ENCODE data around the gene DOCK8.

DOCK8 gene

DNA sequence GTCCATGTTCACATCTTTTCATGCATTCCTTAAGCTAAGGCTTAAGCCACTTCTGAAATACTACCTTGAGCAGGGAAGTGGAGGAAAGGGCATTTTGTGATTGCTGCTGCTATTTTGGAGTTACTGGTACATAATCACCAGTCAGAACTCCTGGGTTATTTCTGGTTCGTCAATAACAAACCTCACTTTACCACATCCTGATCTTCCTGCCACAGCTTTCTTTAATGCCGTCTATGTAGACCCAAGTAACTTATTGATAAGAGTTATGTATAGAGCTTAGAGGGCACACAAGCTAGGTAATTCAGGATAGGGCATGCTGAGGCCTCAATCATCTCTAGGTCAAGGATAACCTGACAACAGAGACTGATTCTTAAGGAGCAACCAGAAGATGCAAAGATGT lies 120.7 kb downstream of the DOCK8 start:
- TF ChIP-seq, protein P1, sequence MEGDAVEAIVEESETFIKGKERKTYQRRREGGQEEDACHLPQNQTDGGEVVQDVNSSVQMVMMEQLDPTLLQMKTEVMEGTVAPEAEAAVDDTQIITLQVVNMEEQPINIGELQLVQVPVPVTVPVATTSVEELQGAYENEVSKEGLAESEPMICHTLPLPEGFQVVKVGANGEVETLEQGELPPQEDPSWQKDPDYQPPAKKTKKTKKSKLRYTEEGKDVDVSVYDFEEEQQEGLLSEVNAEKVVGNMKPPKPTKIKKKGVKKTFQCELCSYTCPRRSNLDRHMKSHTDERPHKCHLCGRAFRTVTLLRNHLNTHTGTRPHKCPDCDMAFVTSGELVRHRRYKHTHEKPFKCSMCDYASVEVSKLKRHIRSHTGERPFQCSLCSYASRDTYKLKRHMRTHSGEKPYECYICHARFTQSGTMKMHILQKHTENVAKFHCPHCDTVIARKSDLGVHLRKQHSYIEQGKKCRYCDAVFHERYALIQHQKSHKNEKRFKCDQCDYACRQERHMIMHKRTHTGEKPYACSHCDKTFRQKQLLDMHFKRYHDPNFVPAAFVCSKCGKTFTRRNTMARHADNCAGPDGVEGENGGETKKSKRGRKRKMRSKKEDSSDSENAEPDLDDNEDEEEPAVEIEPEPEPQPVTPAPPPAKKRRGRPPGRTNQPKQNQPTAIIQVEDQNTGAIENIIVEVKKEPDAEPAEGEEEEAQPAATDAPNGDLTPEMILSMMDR (IDR thresholded peaks at IDR 0.05; ENCODE audit: insufficient read depth, low read length, poor library complexity, severe bottlenecking) = no peak
- DNase-seq (ENCODE audit: extremely low read depth, insufficient read length) = no peak
- H3K27me3 ChIP-seq (replicated peaks; ENCODE audit: control insufficient read depth, insufficient read depth, low read length) = no peaks in the 10 kb centered on the region
- peaks cover 32% of the 10 kb centered on the region for H3K36me3 ChIP-seq (ENCODE audit: control insufficient read depth, insufficient read depth, low read length)
- H3K4me3 ChIP-seq (replicated peaks; ENCODE audit: low read depth, low read length) = no peak overlapping the region

DNA sequence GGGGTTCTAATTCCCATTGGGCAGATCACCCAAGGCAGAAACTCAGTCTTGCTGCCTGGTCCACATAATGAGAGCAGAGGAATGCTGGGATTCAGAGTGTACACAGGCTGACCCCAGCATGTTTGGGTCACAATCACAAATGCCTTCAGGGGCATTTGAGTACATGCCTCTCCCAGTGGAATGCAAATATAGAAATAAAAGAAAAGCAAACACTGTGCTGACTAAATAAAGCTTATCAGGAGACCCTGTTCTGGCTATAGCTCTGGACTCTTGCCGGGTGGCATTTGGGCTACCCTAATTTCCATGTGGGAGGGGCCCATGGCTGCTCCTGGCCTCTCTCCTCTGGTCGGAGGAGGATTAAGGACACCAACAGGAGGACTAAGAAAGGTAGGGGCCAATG lies 121.4 kb downstream of the DOCK8 start:
- Histone ChIP-seq H3K27me3 (replicated peaks; ENCODE audit: control insufficient read depth, insufficient read depth, low read length) (no peaks in the 10 kb centered on the region), H3K4me3 (replicated peaks; ENCODE audit: low read depth, low read length) (no peak overlapping the region), H3K36me3 (ENCODE audit: control insufficient read depth, insufficient read depth, low read length) (peaks cover 29% of the 10 kb centered on the region)
- no peak for DNase-seq (ENCODE audit: extremely low read depth, insufficient read length)
- TF ChIP-seq, protein P1 (IDR thresholded peaks at IDR 0.05; ENCODE audit: insufficient read depth, low read length, poor library complexity, severe bottlenecking) = no peak

DNA sequence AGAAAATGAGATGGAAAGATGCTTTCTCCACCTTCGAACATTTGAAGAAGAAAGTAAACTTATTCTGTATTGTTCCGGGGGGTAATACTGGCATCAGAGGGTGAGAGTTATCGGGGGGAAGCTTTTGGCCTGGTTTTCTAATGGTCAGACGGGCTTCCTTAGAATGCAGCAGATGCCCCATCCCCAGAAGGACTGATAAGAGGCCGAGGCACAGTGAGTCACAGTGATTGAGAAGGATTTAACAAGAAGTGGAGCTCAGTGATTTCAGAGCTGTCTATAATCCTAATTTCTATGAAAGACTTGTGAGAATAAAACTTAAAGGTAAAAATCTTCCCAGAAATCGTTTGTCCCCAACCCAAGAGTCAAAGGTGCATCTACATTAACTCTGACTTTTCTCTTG lies 123.9 kb downstream of the DOCK8 start:
- no peaks in the 10 kb centered on the region for H3K27me3 ChIP-seq (replicated peaks; ENCODE audit: control insufficient read depth, insufficient read depth, low read length)
- no peak for DNase-seq (ENCODE audit: extremely low read depth, insufficient read length)
- TF ChIP-seq, protein P1 (IDR thresholded peaks at IDR 0.05; ENCODE audit: insufficient read depth, low read length, poor library complexity, severe bottlenecking) = no peak
- H3K36me3 ChIP-seq (ENCODE audit: control insufficient read depth, insufficient read depth, low read length) = peaks cover 27% of the 10 kb centered on the region
- H3K4me3 ChIP-seq (replicated peaks; ENCODE audit: low read depth, low read length) = no peak overlapping the region

DNA sequence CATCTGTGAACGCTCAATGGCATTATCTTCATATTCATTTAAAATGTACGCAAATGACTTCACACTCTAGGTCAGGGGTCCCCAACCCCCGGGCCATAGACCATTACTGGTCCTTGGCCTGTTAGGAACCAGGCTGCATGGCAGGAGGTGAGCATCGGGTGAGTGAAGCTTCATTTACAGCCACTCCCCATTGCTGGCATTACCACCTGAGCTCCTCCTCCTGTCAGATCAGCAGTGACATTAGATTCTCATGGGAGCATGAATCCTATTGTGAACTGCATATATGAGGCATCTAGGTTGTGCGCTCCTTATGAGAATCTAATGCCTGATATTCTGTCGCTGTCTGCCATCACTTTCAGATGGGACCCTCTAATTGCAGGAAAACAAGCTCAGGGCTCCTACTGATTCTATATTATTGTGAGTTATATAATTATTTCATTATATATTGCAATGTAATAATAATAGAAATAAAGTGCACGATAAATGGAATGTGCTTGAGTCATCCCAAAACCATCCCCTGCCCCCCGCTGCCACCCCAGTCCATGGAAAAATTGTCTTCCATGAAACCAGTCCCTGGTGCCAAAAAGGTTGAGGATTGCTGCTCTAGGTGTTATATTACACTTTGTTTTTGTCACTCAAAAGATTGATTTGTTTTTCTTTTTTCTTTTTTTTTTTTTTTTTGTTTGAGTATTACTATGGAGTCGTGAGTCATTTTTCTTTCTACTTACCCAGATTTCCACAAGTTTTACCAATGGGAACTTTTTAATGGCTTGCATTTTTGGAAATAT lies 127.2 kb downstream of the DOCK8 start:
- Histone ChIP-seq H3K36me3 (ENCODE audit: control insufficient read depth, insufficient read depth, low read length) (peaks cover 25% of the 10 kb centered on the region), H3K27me3 (replicated peaks; ENCODE audit: control insufficient read depth, insufficient read depth, low read length) (no peaks in the 10 kb centered on the region), H3K4me3 (replicated peaks; ENCODE audit: low read depth, low read length) (no peak overlapping the region)
- TF ChIP-seq, protein P1 (IDR thresholded peaks at IDR 0.05; ENCODE audit: insufficient read depth, low read length, poor library complexity, severe bottlenecking) = no peak
- DNase-seq (ENCODE audit: extremely low read depth, insufficient read length) = no peak

DNA sequence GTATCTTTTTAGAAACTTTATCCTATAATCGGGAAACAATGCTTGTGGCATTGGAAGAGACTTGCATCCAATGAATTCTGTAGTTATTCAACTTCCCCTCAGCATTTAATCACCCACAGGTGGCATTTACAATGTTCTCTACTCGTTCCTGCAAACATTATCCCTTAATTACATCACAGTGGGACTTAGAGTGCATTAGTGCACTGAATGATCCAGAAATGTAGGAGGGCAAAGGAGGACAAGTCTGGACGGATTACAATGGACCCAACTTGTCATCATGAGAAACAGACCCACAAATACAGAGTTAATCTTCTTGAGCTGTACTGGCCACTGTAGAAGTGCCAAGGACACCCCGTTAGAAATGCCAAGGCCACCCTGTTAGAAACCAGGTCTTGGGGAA lies 129.1 kb downstream of the DOCK8 start:
- peaks cover 26% of the 10 kb centered on the region for H3K36me3 ChIP-seq (ENCODE audit: control insufficient read depth, insufficient read depth, low read length)
- DNase-seq (ENCODE audit: extremely low read depth, insufficient read length) = no peak
- TF ChIP-seq, protein P1 (IDR thresholded peaks at IDR 0.05; ENCODE audit: insufficient read depth, low read length, poor library complexity, severe bottlenecking) = no peak
- no peaks in the 10 kb centered on the region for H3K27me3 ChIP-seq (replicated peaks; ENCODE audit: control insufficient read depth, insufficient read depth, low read length)
- H3K4me3 ChIP-seq (replicated peaks; ENCODE audit: low read depth, low read length) = no peak overlapping the region

Data from GM06990 (cell line).